B cell (primary cell): ENCODE data around the gene PYROXD2. TPM values are rescaled to one million over a fixed set of nuclear protein-coding genes. Genes with fewer than 3 reads are reported as not detected.

ENCODE experiments used
- ATAC-seq: fragments of 200-7000 bp; cut with Tn5 transposase; one replicate; pipeline ENCODE4 v1.10.0; 2021; ENCODE audit warnings: low read depth, mild to moderate bottlenecking, moderate number of reproducible peaks, moderate library complexity
- CTCF ChIA-PET: fragments of 350-600 bp; sonication (Branson Sonifier 250); formaldehyde crosslinking; loops from one replicate; lab custom pipeline; 2021; ENCODE audit warnings: antibody characterized with exemption, inconsistent platforms; lab: Charles Lee
- POLR2A ChIA-PET: fragments of 350-600 bp; sonication (Branson Sonifier 250); formaldehyde crosslinking; loops from one replicate; lab custom pipeline; 2021; ENCODE audit warnings: antibody characterized with exemption; lab: Charles Lee
- DNase-seq: peaks from one replicate; pipeline ENCODE4 v3.0.0; 2013
- H2AFZ ChIP-seq: 2 replicates; pipeline ENCODE4 v1.6.1; 2012; ENCODE audit warnings: mild to moderate bottlenecking, low read depth, low read length; ENCODE audit not compliant: insufficient read depth, poor library complexity, severe bottlenecking
- H3K27ac ChIP-seq, 2 donors: 1 replicate in 1 of 2; 2 replicates in 1 of 2; pipeline ENCODE4 v1.5.1; 2012 to 2013; ENCODE audit warnings: low read length in 2 of 2, mild to moderate bottlenecking in 2 of 2, moderate library complexity in 1 of 2
- H3K27me3 ChIP-seq, 4 experiments: fragments of 200-600 bp in 1 of 4; sonication (generic) in 1 of 4; replicated peaks in 1 of 4; 1 replicate in 2 of 4; 2 replicates in 2 of 4; pipeline versions ENCODE4 v1.6.1 to v1.7.0; 2013 to 2016; ENCODE audit warnings: low read length in 3 of 4, mild to moderate bottlenecking in 2 of 4, mixed read lengths in 1 of 4, moderate library complexity in 1 of 4; ENCODE audit not compliant: insufficient read depth in 4 of 4, control insufficient read depth in 3 of 4; ENCODE audit errors: control extremely low read depth in 1 of 4
- H3K36me3 ChIP-seq, 2 experiments: replicated peaks in 1 of 2; 1 replicate in 1 of 2; 2 replicates in 1 of 2; pipeline versions ENCODE4 v1.6.1 to v1.7.1; 2013; ENCODE audit warnings: low read length in 1 of 2; ENCODE audit not compliant: insufficient read depth in 2 of 2, control insufficient read depth in 1 of 2; ENCODE audit errors: control extremely low read depth in 1 of 2, extremely low read depth in 1 of 2
- H3K4me1 ChIP-seq, 2 donors: fragments of 200-600 bp in 1 of 2; sonication (generic) in 1 of 2; 1 replicate in 1 of 2; 2 replicates in 1 of 2; pipeline versions ENCODE4 v1.5.1 to v1.6.1; 2013 to 2017; ENCODE audit warnings: low read length in 2 of 2; ENCODE audit not compliant: control insufficient read depth in 2 of 2, insufficient read depth in 2 of 2
- H3K4me2 ChIP-seq: replicated peaks from 2 replicates; pipeline ENCODE3; 2012; ENCODE audit warnings: mild to moderate bottlenecking, low read depth, low read length; ENCODE audit not compliant: poor library complexity, severe bottlenecking
- H3K4me3 ChIP-seq, 5 experiments: fragments of 200-600 bp in 1 of 5; sonication (generic) in 1 of 5; 1 replicate in 3 of 5; 2 replicates in 2 of 5; pipeline versions ENCODE4 v1.5.1 to v1.7.0; 2011 to 2016; ENCODE audit warnings: low read length in 4 of 5, mild to moderate bottlenecking in 4 of 5, low read depth in 2 of 5, control low read depth in 1 of 5, moderate library complexity in 1 of 5; ENCODE audit not compliant: insufficient read depth in 1 of 5; ENCODE audit errors: control extremely low read depth in 1 of 5, extremely low read depth in 1 of 5
- H3K79me2 ChIP-seq: fragments of 200-600 bp; sonication (generic); one replicate; pipeline ENCODE4 v1.6.0; 2016; ENCODE audit warnings: low read length; ENCODE audit not compliant: control insufficient read depth, insufficient read depth
- H3K9ac ChIP-seq: fragments of 200-600 bp; sonication (generic); 2 replicates; pipeline ENCODE4 v1.6.1; 2017; ENCODE audit warnings: mild to moderate bottlenecking, low read length, moderate library complexity
- H3K9me3 ChIP-seq, 3 donors: one replicate each; pipeline versions ENCODE4 v1.6.1 to v1.7.1; 2013; ENCODE audit warnings: low read length in 2 of 3; ENCODE audit not compliant: control insufficient read depth in 2 of 3, insufficient read depth in 1 of 3; ENCODE audit errors: control extremely low read depth in 1 of 3
- H4K20me1 ChIP-seq: 2 replicates; pipeline ENCODE4 v1.6.0; 2012; ENCODE audit warnings: mild to moderate bottlenecking, low read length; ENCODE audit not compliant: insufficient read depth, control insufficient read depth, poor library complexity, severe bottlenecking
- H3K27ac Mint-ChIP-seq: one replicate; pipeline ENCODE4 v1.8.0; 2021; ENCODE audit warnings: mixed read lengths
- H3K27me3 Mint-ChIP-seq: one replicate; pipeline ENCODE4 v1.8.0; 2021; ENCODE audit warnings: mixed read lengths
- H3K4me1 Mint-ChIP-seq: one replicate; pipeline ENCODE4 v1.8.0; 2021; ENCODE audit warnings: mixed read lengths
- H3K4me3 Mint-ChIP-seq: one replicate; pipeline ENCODE4 v1.8.0; 2021; ENCODE audit warnings: mixed read lengths
- H3K9me3 Mint-ChIP-seq: one replicate; pipeline ENCODE4 v1.8.0; 2022; ENCODE audit warnings: mixed read lengths; ENCODE audit not compliant: insufficient read depth
- EZH2 ChIP-seq: IDR thresholded peaks from 2 replicates; pipeline ENCODE4 v1.6.1; 2012; ENCODE audit warnings: borderline replicate concordance, low read depth, mild to moderate bottlenecking, moderate library complexity, low read length; ENCODE audit not compliant: insufficient read depth, poor library complexity, severe bottlenecking
- WGBS: methylation state at CpG from one replicate; pipeline ENCODE4 v1.1.5; 2013; ENCODE audit warnings: missing lambda C conversion rate; ENCODE audit not compliant: insufficient coverage; 5-methylcytosine and 5-hydroxymethylcytosine counted together
- intact Hi-C: fragments of 100-400 bp; cut with micrococcal nuclease; formaldehyde crosslinking; loops from one replicate; pipeline ENCODE4 v1.10.0; 2022
- polyA plus RNA-seq: library from polyadenylated mRNA; depleted of rRNA; stranded (reverse); fragments of >200 nt; gene quantifications from 2 replicates; pipeline ENCODE4 v1.2.3, GENCODE V29; 2012
- total RNA-seq, 2 donors: library from RNA; stranded (reverse); fragments of 120-200 nt in 1 of 2; gene quantifications; 1 replicate in 1 of 2; 2 replicates in 1 of 2; pipeline versions ENCODE4 v1.2.3 to v1.2.4, GENCODE V29; 2013 to 2022
- TF ChIP-seq, protein P1 (sequence below): fragments of 200-600 bp; IDR thresholded peaks from one replicate; pipeline ENCODE4 v1.8.0; 2022; ENCODE audit warnings: antibody characterized with exemption, mild to moderate bottlenecking

Gene PYROXD2
- total and polyA plus RNA-seq, 2 donors (not counting 1 experiment from before 2014, with no cell fraction given): 25.1 to 960 TPM

DNA sequence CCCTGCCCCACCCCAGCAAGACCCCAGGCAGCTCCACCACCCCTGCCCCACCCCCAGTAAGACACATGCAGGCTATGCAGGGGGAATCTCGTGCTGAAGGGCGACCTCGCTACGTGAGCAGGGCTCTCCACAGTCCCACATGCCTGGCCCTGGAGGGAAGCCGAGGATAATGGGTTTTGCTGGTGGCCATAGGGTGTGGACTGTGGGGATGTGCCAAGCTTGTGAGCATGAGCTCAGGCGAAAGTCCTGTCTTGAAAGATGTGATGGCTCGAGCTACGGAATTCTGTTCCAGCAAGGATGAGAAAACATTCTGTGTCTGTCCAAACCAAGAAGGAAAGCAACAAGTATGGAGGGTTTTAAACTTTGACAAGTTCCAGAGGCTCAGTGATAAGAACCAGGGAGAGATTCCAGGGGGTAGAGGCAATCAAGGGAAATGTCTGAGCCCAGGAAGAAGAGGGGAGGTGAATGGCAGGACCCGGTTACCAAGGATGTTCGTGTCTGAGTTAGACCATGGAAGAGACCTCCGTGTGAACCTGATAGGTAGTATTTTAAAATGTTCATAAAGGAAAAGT lies 63.1 kb downstream of the PYROXD2 start:
- ChIA-PET POLR2A (no interaction called here), CTCF (no interaction called here)
- H4K20me1 ChIP-seq: no peaks in the 10 kb centered on the region
- no peaks in the 10 kb centered on the region for H3K79me2 ChIP-seq
- DNase-seq (no peak), ATAC-seq (no peak)
- WGBS: 94% methylated on average over 11 of the region's 11 CpGs
- Mint-ChIP-seq H3K27ac (no peak overlapping the region), H3K4me3 (no peak overlapping the region), H3K4me1 (peaks cover 35% of the 10 kb centered on the region), H3K27me3 (peaks cover 31% of the 10 kb centered on the region), H3K9me3 (peaks cover 4% of the 10 kb centered on the region)
- H3K36me3 ChIP-seq: no peaks in the 10 kb centered on the region
- TF ChIP-seq EZH2: no peak
- TF ChIP-seq, protein P1, sequence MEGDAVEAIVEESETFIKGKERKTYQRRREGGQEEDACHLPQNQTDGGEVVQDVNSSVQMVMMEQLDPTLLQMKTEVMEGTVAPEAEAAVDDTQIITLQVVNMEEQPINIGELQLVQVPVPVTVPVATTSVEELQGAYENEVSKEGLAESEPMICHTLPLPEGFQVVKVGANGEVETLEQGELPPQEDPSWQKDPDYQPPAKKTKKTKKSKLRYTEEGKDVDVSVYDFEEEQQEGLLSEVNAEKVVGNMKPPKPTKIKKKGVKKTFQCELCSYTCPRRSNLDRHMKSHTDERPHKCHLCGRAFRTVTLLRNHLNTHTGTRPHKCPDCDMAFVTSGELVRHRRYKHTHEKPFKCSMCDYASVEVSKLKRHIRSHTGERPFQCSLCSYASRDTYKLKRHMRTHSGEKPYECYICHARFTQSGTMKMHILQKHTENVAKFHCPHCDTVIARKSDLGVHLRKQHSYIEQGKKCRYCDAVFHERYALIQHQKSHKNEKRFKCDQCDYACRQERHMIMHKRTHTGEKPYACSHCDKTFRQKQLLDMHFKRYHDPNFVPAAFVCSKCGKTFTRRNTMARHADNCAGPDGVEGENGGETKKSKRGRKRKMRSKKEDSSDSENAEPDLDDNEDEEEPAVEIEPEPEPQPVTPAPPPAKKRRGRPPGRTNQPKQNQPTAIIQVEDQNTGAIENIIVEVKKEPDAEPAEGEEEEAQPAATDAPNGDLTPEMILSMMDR: no peak
- H2AFZ ChIP-seq: no peak overlapping the region
- no peak overlapping the region for H3K9ac ChIP-seq
- no peak overlapping the region for H3K4me3 ChIP-seq
- intact Hi-C loops: no loop called here
- peaks cover 23 to 26% of the 10 kb centered on the region in 2 donors for H3K4me1 ChIP-seq
- peaks cover 0 to 7% (median 2%) of the 10 kb centered on the region in 4 experiments for H3K27me3 ChIP-seq
- H3K4me2 ChIP-seq: no peak overlapping the region
- peaks cover 0 to 7% (median 7%) of the 10 kb centered on the region in 3 donors for H3K9me3 ChIP-seq
- H3K27ac ChIP-seq: no peak overlapping the region

DNA sequence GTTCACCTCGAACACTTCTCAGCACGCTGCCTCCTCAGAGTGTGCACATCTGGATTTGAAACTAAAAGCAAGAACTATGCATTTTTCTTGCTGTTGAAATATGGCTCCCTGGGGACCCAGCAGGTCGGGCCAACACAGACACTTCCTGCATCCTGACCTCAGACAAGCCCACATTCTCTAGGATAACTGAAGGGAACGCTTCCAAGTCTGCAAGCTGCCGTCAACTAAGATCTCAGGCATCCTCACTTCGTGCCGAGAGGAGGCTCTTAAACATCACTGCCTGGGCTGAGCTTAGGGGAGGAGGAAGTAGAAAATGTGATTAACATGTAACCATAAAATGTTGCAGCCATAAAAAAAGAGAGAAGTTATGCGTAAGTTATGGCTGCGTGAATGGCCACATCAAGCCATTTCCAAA lies 65.5 kb downstream of the PYROXD2 start:
- peaks cover 39% of the 10 kb centered on the region for H3K4me1 Mint-ChIP-seq
- H3K9me3 Mint-ChIP-seq: peaks cover 8% of the 10 kb centered on the region
- peak overlapping the region; percentile 76 for H2AFZ ChIP-seq
- H4K20me1 ChIP-seq: no peaks in the 10 kb centered on the region
- no peaks in the 10 kb centered on the region for H3K36me3 ChIP-seq
- H3K27me3 Mint-ChIP-seq: peaks cover 29% of the 10 kb centered on the region
- ATAC-seq (peak; percentile 67), DNase-seq (peak; percentile 67)
- TF ChIP-seq, protein P1: no peak
- TF ChIP-seq EZH2: no peak
- 0% methylated on average over 7 of the region's 9 CpGs for WGBS
- peaks cover 23 to 28% of the 10 kb centered on the region in 2 donors for H3K4me1 ChIP-seq
- intact Hi-C loops: no loop called here
- peak overlapping the region; percentile 26 to 49 for H3K27ac ChIP-seq
- peak overlapping the region; percentile 83 for H3K4me3 Mint-ChIP-seq
- peaks cover 0 to 7% (median 2%) of the 10 kb centered on the region in 4 experiments for H3K27me3 ChIP-seq
- ChIA-PET POLR2A (no interaction called here), CTCF (interaction anchor here (1.4 kb wide), 1 partner anchor 10 kb away, joined by 3 read pairs; no protein-coding TSS in a partner anchor)
- H3K9ac ChIP-seq: peak overlapping the region; percentile 66
- H3K27ac Mint-ChIP-seq: peak overlapping the region; percentile 22
- no peaks in the 10 kb centered on the region for H3K79me2 ChIP-seq
- peaks cover 0 to 20% (median 11%) of the 10 kb centered on the region in 3 donors for H3K9me3 ChIP-seq
- peak overlapping the region; percentile 84 for H3K4me2 ChIP-seq
- H3K4me3 ChIP-seq: peak overlapping the region; percentile 31 to 68 (median 46)
